IPS-20b (cell line): ENCODE results near the gene CTRL.

ENCODE experiments used
- H3K27ac ChIP-seq: one replicate; pipeline ENCODE4 v1.5.1; 2013; ENCODE audit warnings: low read length
- H3K27me3 ChIP-seq: 2 replicates; pipeline ENCODE4 v1.6.1; 2013; ENCODE audit warnings: mild to moderate bottlenecking, low read length, inconsistent platforms; ENCODE audit not compliant: insufficient read depth
- H3K36me3 ChIP-seq: 2 replicates; pipeline ENCODE4 v1.6.1; 2013; ENCODE audit warnings: low read depth, mild to moderate bottlenecking, inconsistent platforms, low read length, moderate library complexity; ENCODE audit not compliant: insufficient read depth
- H3K4me1 ChIP-seq: 2 replicates; pipeline ENCODE4 v1.6.1; 2013; ENCODE audit warnings: mild to moderate bottlenecking, control low read depth, inconsistent platforms, low read length, moderate library complexity; ENCODE audit not compliant: insufficient read depth
- H3K4me3 ChIP-seq: 2 replicates; pipeline ENCODE4 v1.5.1; 2013; ENCODE audit warnings: mild to moderate bottlenecking, low read length, inconsistent platforms
- H3K9ac ChIP-seq: 2 replicates; pipeline ENCODE4 v1.6.1; 2013; ENCODE audit warnings: low read depth, mild to moderate bottlenecking, inconsistent platforms, low read length, moderate library complexity
- H3K9me3 ChIP-seq: 2 replicates; pipeline ENCODE4 v1.6.1; 2013; ENCODE audit warnings: mild to moderate bottlenecking, low read depth, low read length, inconsistent platforms; ENCODE audit not compliant: insufficient read depth

CTRL gene

DNA sequence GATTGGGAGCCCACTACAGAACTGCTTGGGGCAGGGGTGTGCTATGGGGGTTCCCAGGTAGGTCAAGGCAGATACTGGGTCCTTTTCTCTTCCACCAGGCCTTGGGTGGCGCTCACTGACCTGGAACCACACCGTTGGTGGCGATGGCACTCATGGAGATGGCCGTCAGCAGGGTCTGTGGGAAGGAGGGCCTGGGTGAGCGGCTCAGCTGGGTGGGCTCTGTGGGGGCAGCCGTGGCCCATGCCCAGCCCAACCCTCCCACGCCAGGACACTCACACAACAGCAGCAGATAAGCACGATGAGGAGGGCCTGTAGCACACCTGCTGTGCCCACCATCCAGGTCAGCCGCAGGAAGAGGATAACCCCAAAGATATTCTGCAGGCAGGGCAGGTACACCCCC is 26.0 kb upstream of the CTRL start:
- Histone ChIP-seq H3K4me1 (no peaks in the 10 kb centered on the region), H3K36me3 (peaks cover 60% of the 10 kb centered on the region), H3K4me3 (no peak overlapping the region), H3K27ac (no peak overlapping the region), H3K9me3 (no peaks in the 10 kb centered on the region), H3K9ac (no peak overlapping the region), H3K27me3 (no peaks in the 10 kb centered on the region)

- no peaks in the 10 kb centered on the region for H3K27me3 ChIP-seq
- no peaks in the 10 kb centered on the region for H3K4me1 ChIP-seq
- H3K9ac ChIP-seq: no peak overlapping the region
- no peak overlapping the region for H3K4me3 ChIP-seq
- peaks cover 61% of the 10 kb centered on the region for H3K36me3 ChIP-seq
- no peaks in the 10 kb centered on the region for H3K9me3 ChIP-seq
- no peak overlapping the region for H3K27ac ChIP-seq
These were observed 22.9 kb upstream of the CTRL start for GRCh38 chr16:67954421-67955196.

DNA sequence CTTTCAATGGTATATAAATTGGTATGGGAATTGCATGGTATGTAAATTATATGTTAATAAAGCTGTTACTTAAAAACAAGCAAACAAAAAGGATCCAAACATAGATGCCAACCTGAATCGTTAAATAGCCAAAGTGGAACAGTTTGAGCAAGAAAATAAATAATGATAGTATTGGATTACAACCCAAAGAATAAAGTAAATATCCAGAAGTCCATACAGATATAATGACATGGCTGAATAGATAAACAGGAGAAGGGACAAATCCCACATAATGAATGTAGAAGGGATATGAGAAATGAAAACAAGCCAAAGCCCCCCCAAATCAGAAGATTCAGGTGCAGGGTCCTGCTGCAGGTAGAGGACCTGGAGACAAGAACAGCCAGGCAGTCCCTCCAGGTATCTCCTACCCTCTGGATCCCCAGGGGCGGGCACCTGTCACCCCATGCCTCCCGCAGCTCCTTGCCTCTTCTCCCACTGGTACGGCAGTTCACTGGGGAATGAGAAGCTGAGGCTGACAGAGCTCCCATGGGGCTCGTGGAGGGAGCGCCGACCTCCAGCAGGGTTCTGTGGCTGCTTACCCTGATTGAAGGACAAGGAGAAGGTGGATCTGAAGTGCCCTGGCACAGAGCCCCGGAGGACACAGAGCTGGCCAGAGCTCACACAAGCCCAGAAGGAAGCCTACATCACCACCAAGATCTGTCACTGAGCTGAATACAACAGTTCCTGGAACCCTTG is 22.1 kb upstream of the CTRL start:
- H3K9ac ChIP-seq: no peak overlapping the region
- H3K36me3 ChIP-seq: peaks cover 56% of the 10 kb centered on the region
- no peaks in the 10 kb centered on the region for H3K4me1 ChIP-seq
- no peak overlapping the region for H3K4me3 ChIP-seq
- H3K27ac ChIP-seq: no peak overlapping the region
- no peaks in the 10 kb centered on the region for H3K27me3 ChIP-seq
- no peaks in the 10 kb centered on the region for H3K9me3 ChIP-seq

DNA sequence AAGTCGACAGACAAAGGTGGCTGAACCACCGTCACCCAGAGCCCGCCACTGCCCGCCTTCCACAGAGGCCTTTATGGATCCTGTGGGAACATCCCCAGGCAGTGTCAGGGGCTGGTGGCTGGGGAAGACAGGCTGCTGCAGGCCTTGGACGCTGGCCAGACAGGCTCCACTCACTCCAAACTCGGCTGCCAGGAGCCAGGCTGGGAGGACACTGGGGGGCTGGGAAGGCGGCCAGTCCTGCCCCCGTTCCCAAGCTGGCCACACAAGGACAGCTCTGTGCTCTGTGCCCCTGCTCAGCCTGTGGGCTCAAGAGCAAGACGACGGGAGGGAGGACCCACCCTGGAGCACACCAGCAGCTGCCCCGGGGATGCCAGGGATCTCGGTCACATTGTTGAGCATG is 19.8 kb upstream of the CTRL start:
- H3K4me3 ChIP-seq: no peak overlapping the region
- peaks cover 60% of the 10 kb centered on the region for H3K36me3 ChIP-seq
- H3K9me3 ChIP-seq: no peaks in the 10 kb centered on the region
- no peaks in the 10 kb centered on the region for H3K27me3 ChIP-seq
- H3K27ac ChIP-seq: no peak overlapping the region
- H3K9ac ChIP-seq: no peak overlapping the region
- no peaks in the 10 kb centered on the region for H3K4me1 ChIP-seq

DNA sequence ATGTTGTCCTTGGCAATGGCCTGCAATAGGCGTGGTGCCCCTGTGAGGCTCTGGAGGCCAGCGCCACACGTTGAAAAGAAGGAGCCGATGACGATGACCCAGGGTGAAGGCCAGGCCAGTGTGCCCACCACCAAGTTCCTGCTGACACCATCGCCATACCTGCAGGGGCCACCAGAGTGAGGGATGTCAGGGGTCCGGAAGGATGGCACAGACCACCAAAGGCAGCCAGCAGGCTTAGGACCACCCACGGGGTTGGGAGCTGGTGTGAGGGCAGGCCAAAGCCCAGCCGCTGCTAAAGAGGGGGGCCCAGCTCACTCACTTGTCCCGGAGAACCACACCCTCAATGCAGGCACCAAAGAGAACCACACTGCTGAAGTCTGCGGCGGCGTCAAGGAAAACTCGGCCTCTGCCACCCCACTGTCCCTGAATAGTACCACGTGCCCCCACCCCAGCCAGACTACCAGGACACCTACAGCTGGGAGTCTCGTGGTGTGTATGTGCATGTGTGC is 18.7 kb upstream of the CTRL start:
- peaks cover 70% of the 10 kb centered on the region for H3K36me3 ChIP-seq
- H3K9me3 ChIP-seq: no peaks in the 10 kb centered on the region
- no peaks in the 10 kb centered on the region for H3K27me3 ChIP-seq
- H3K4me1 ChIP-seq: no peaks in the 10 kb centered on the region
- H3K9ac ChIP-seq: no peak overlapping the region
- no peak overlapping the region for H3K27ac ChIP-seq
- no peak overlapping the region for H3K4me3 ChIP-seq

DNA sequence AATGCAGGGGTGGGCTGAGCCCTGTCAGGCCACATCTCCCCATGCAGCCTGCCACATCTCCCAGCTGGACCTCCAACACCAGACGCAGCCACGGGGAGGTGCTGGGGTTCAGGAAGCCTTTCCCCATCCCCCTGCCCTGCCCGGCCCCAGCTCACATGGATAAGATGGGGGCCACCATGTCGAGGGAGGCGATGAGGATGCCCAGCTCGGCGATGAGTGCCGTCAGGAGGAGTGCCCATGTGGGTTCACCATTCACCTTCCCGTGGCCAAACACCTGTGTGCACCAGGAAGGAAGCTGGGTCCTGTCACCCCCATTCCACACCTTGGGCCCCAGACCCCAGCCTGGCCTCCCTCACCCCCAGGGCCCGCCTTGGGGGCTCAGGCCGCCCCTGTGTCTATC is 18.0 kb upstream of the CTRL start:
- H3K4me3 ChIP-seq: no peak overlapping the region
- no peaks in the 10 kb centered on the region for H3K27me3 ChIP-seq
- no peak overlapping the region for H3K27ac ChIP-seq
- no peak overlapping the region for H3K9ac ChIP-seq
- peaks cover 77% of the 10 kb centered on the region for H3K36me3 ChIP-seq
- H3K9me3 ChIP-seq: no peaks in the 10 kb centered on the region
- H3K4me1 ChIP-seq: no peaks in the 10 kb centered on the region

GRCh38 chr16:67948015-67948414 is 16.4 kb upstream of the CTRL start:
- Histone ChIP-seq H3K4me3 (no peak overlapping the region), H3K27ac (no peak overlapping the region), H3K4me1 (no peaks in the 10 kb centered on the region), H3K27me3 (no peaks in the 10 kb centered on the region), H3K36me3 (peaks cover 68% of the 10 kb centered on the region), H3K9me3 (no peaks in the 10 kb centered on the region), H3K9ac (no peak overlapping the region)

- Histone ChIP-seq H3K36me3 (peaks cover 65% of the 10 kb centered on the region), H3K27me3 (no peaks in the 10 kb centered on the region), H3K9ac (no peak overlapping the region), H3K4me3 (no peak overlapping the region), H3K27ac (no peak overlapping the region), H3K9me3 (no peaks in the 10 kb centered on the region), H3K4me1 (no peaks in the 10 kb centered on the region)
These were observed 15.4 kb upstream of the CTRL start for GRCh38 chr16:67946966-67947558.

DNA sequence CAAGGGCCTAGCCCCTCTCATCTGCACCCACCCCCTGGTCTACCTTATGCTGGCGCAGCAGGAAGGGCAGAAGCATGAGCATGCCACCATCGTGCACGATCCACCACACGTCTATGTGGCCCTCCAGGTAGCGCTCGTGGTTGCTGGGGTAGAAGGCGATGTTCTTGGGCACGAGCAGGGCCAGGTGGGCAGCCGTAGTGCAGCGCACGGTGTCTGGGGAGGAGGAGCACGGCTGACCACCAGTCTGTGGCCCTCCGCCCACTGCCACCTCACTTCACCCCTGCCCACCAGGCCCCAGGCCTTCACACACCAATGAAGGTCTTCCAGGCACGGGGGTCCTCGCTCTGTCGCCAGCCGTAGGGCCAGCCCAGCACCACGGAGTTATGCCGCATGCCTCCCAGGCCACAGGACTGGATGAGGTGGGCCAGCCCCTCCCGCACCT is 14.5 kb upstream of the CTRL start:
- Histone ChIP-seq H3K27ac (no peak overlapping the region), H3K9ac (no peak overlapping the region), H3K36me3 (peaks cover 56% of the 10 kb centered on the region), H3K27me3 (no peaks in the 10 kb centered on the region), H3K9me3 (no peaks in the 10 kb centered on the region), H3K4me1 (no peaks in the 10 kb centered on the region), H3K4me3 (no peak overlapping the region)

- Histone ChIP-seq H3K9ac (no peak overlapping the region), H3K27me3 (no peaks in the 10 kb centered on the region), H3K36me3 (peaks cover 49% of the 10 kb centered on the region), H3K27ac (no peak overlapping the region), H3K4me1 (no peaks in the 10 kb centered on the region), H3K4me3 (no peak overlapping the region), H3K9me3 (no peaks in the 10 kb centered on the region)
These were observed 13.8 kb upstream of the CTRL start for GRCh38 chr16:67945392-67945933.

DNA sequence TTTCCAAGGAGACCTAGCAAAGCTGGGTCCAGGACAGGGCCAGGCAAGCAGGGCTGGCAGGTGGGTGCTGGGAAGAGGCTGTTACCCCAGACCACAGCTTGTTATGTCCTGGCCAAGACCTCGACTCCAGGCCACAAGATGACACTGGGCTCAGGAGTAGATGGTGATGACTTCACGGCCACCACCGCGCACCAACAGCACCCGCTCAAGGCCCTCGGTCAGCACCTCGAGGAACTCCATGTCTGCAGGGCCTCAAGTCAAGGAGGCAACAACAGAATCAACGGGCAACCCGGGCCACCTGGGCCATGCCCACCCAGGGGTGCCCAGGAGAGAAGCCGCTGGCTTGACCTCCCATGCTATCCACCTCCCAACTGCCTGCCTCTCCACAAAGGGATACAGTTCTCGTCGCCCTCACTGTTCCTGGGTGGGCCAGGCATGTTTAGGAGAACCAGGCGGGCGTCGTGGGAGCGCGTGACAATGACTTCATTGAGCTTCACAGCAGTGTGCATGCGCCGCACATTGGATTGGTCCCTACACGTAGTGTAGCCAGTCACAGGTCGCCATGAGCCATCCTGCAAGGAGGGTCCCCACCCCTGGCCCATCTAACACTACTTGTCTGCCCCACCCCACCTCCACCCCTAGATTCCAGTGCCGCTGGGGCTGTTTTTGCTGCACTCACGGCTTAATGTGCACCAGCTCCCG is 13.2 kb upstream of the CTRL start:
- Histone ChIP-seq H3K27ac (no peak overlapping the region), H3K36me3 (peaks cover 44% of the 10 kb centered on the region), H3K27me3 (no peaks in the 10 kb centered on the region), H3K4me3 (no peak overlapping the region), H3K4me1 (no peaks in the 10 kb centered on the region), H3K9me3 (no peaks in the 10 kb centered on the region), H3K9ac (no peak overlapping the region)
